A549 (cell line): Measurements from ENCODE around the gene EIF6.

Experiments
- CEBPB ChIP-seq, 2 experiments: fragments of >200 bp in 1 of 2; sonication (Bioruptor Twin) in 1 of 2; formaldehyde crosslinking in 1 of 2; IDR thresholded peaks; 2 replicates each; pipeline ENCODE4 v1.6.1; 2012 to 2016
- CTCF ChIP-seq: fragments of >200 bp; sonication (Bioruptor Twin); formaldehyde crosslinking; IDR thresholded peaks from 3 replicates; pipeline ENCODE4 v1.5.1; 2016
- ELK1 ChIP-seq: fragments of 150-350 bp; IDR thresholded peaks from 2 replicates; pipeline ENCODE4 v1.6.1; 2014; ENCODE audit warnings: low read depth, mild to moderate bottlenecking, low read length
- MAX ChIP-seq: IDR thresholded peaks from 2 replicates; pipeline ENCODE4 v1.6.1; 2012
- POLR2A ChIP-seq: IDR thresholded peaks from 2 replicates; pipeline ENCODE4 v1.6.1; 2012; ENCODE audit warnings: mild to moderate bottlenecking, low read length

- no peak for TF ChIP-seq MAX
- TF ChIP-seq ELK1, result no peak
- no peak for TF ChIP-seq CTCF
- TF ChIP-seq CEBPB (IDR thresholded peaks at IDR 0.05), result no peak
- no peak for TF ChIP-seq POLR2A
Measured at GRCh38 chr20:35303382-35303734, 18.8 kb upstream of the EIF6 start.
